Activated CD8-positive, alpha-beta T cell treated with anti-CD3 and anti-CD28 coated beads for 36 hours (primary cell): ENCODE data around the gene LMAN1L. TPM values are rescaled to one million over a fixed set of nuclear protein-coding genes. Genes with fewer than 3 reads are reported as not detected.
"Not testable (repeated sequence)": the region's sequence is repeated elsewhere in the genome, so short reads cannot be mapped to it uniquely, and the experiment has no call there.

Experiments
- ATAC-seq: fragments of 200-7000 bp; cut with Tn5 transposase; one replicate; pipeline ENCODE4 v1.10.0; 2021; ENCODE audit warnings: mild to moderate bottlenecking, moderate library complexity
- CTCF ChIA-PET: fragments of 350-600 bp; sonication (Branson Sonifier 250); formaldehyde crosslinking; loops from one replicate; lab custom pipeline; 2021; ENCODE audit warnings: antibody characterized with exemption; lab: Charles Lee
- POLR2A ChIA-PET: fragments of 350-600 bp; sonication (Branson Sonifier 250); formaldehyde crosslinking; loops from one replicate; lab custom pipeline; 2021; ENCODE audit warnings: antibody characterized with exemption; lab: Charles Lee
- DNase-seq: peaks from one replicate; pipeline ENCODE4 v3.0.0-alpha.2; 2020
- H3K27ac Mint-ChIP-seq: one replicate; pipeline ENCODE4 v1.8.0; 2021; ENCODE audit warnings: mild to moderate bottlenecking, mixed read lengths
- H3K27me3 Mint-ChIP-seq: one replicate; pipeline ENCODE4 v1.8.0; 2021; ENCODE audit warnings: mixed read lengths
- H3K36me3 Mint-ChIP-seq: one replicate; pipeline ENCODE4 v1.8.0; 2021; ENCODE audit warnings: low read depth, mixed read lengths
- H3K4me1 Mint-ChIP-seq: one replicate; pipeline ENCODE4 v1.8.0; 2021; ENCODE audit warnings: low read depth, mixed read lengths
- H3K4me3 Mint-ChIP-seq: one replicate; pipeline ENCODE4 v1.8.0; 2021; ENCODE audit warnings: mild to moderate bottlenecking, moderate library complexity, mixed read lengths
- H3K9me3 Mint-ChIP-seq: one replicate; pipeline ENCODE4 v1.8.0; 2021; ENCODE audit warnings: mixed read lengths
- CTCF ChIP-seq: fragments of 200-600 bp; IDR thresholded peaks from one replicate; pipeline ENCODE4 v1.8.0; 2022; ENCODE audit warnings: antibody characterized with exemption, mild to moderate bottlenecking
- intact Hi-C: fragments of 100-400 bp; cut with micrococcal nuclease; formaldehyde crosslinking; loops from one replicate; pipeline ENCODE4 v1.10.0; 2022
- total RNA-seq, 2 experiments: library from RNA; stranded (reverse); gene quantifications; one replicate each; pipeline ENCODE4 v1.2.3, GENCODE V29; 2021

LMAN1L gene
- total RNA-seq, 2 experiments from 2014 or later, result 0.11 TPM; not detected in 1

- peak overlapping the region; percentile 98 for H3K27ac Mint-ChIP-seq
- no peak for TF ChIP-seq CTCF
- H3K4me1 Mint-ChIP-seq, result peaks cover 40% of the 10 kb centered on the region
- no peaks in the 10 kb centered on the region for H3K27me3 Mint-ChIP-seq
- intact Hi-C loops, result loop anchor here (5.0 kb wide), 3 partner anchors 58 to 382 kb away; partner anchors contain the start of gene ULK3
- peaks cover 65% of the 10 kb centered on the region for H3K36me3 Mint-ChIP-seq
- CTCF ChIA-PET, result interaction anchor here (0.6 to 30.3 kb wide), 13 partner anchors 4 to 167 kb away, joined by 3 to 1327 read pairs (median 5); partner anchors contain the start of genes CSK and ULK3
- no peaks in the 10 kb centered on the region for H3K9me3 Mint-ChIP-seq
- POLR2A ChIA-PET, result interaction anchor here (0.7 to 21.2 kb wide), 10 partner anchors 6 to 244 kb away, joined by 3 to 410 read pairs (median 4); partner anchors contain the start of genes ARID3B and CSK
- peak; percentile 49 for DNase-seq
- peak overlapping the region; percentile 98 for H3K4me3 Mint-ChIP-seq
- no peak for ATAC-seq
Observed at GRCh38 chr15:74784426-74785193, 28.0 kb upstream of the LMAN1L start.

GRCh38 chr15:74785194-74786032 is 27.2 kb upstream of the LMAN1L start:
- POLR2A ChIA-PET, result interaction anchor here (1.1 to 21.2 kb wide), 5 partner anchors 5 to 85 kb away, joined by 3 to 410 read pairs (median 9); partner anchors contain the start of gene CSK
- no peak for TF ChIP-seq CTCF
- Mint-ChIP-seq H3K27ac (peak overlapping the region; percentile 98), H3K4me3 (peak overlapping the region; percentile 98), H3K9me3 (no peaks in the 10 kb centered on the region), H3K36me3 (peaks cover 68% of the 10 kb centered on the region), H3K4me1 (peaks cover 38% of the 10 kb centered on the region), H3K27me3 (no peaks in the 10 kb centered on the region)
- CTCF ChIA-PET, result interaction anchor here (0.6 to 30.3 kb wide), 11 partner anchors 3 to 166 kb away, joined by 3 to 1327 read pairs (median 7); partner anchors contain the start of gene CSK
- intact Hi-C loops, result loop anchor here (5.0 kb wide), 1 partner anchor 383 kb away; no protein-coding TSS in a partner anchor
- DNase-seq (peak; percentile 76), ATAC-seq (peak; percentile 6)

DNA sequence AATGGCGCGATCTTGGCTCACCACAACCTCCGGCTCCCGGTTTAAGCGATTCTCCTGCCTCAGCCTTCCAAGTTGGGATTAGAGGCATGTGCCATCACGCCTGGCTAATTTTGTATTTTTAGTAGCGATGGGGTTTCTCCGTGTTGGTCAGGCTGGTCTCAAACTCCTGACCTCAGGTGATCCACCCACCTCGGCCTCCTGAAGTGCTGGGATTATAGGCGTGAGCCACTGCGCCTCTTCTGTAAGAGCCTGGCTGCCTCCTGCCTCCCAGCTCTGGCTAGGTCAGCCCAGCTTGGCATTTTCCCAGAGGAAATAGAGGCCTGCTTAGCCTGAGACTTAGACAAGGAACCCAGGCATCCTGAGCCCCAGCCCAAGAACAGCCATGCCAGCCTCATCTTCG is 26.6 kb upstream of the LMAN1L start:
- peaks cover 67% of the 10 kb centered on the region for H3K36me3 Mint-ChIP-seq
- POLR2A ChIA-PET, result interaction anchor here (3.2 to 21.2 kb wide), 3 partner anchors 5 to 14 kb away, joined by 20 to 410 read pairs (median 410); partner anchors contain the start of gene CSK
- intact Hi-C loops, result loop anchor here (5.0 kb wide), 1 partner anchor 384 kb away; no protein-coding TSS in a partner anchor
- H3K27me3 Mint-ChIP-seq, H3K9me3 Mint-ChIP-seq, DNase-seq, ATAC-seq: not testable (repeated sequence)
- H3K27ac Mint-ChIP-seq, result peak overlapping the region; percentile 98
- H3K4me1 Mint-ChIP-seq, result peaks cover 39% of the 10 kb centered on the region
- CTCF ChIA-PET, result interaction anchor here (0.8 to 30.3 kb wide), 5 partner anchors 2 to 166 kb away, joined by 3 to 1327 read pairs (median 13); partner anchors contain the start of gene CSK
- peak overlapping the region; percentile 98 for H3K4me3 Mint-ChIP-seq

DNA sequence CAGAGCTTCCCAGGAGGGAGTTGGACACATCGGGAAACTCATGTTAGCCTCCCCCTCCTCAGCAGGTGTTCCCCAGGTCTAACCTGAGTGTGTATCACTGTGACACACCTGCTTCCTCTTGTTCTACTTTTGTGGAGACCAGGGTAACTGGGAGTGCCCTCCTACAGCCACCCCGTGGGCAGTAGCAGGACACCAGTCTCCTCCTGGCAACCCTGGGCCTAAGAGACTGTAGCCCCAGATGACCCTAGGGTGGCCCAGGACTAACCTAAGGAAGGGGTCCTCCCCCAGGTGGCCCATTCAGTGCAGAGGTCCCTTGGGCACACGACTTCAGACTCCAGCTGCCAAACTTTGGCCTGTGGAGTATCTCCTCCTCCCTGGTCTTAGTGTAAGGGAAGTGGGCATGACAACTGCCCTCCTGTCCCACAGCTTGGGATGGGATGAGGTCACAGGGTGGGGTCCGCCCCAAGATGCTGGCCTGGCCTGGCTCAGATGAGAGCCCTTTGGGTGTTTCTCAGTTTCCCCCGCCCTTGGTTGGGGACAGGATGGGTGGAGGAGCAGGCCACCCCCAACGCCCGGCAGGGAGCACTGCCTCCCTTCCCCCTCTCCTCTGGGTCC is 26.0 kb upstream of the LMAN1L start:
- ATAC-seq, result no peak
- peaks cover 45% of the 10 kb centered on the region for H3K4me1 Mint-ChIP-seq

More for the DNA sequence above, 26.0 kb upstream of the LMAN1L start:
- no peak for DNase-seq
- Mint-ChIP-seq H3K27ac (peak overlapping the region; percentile 98), H3K36me3 (peaks cover 72% of the 10 kb centered on the region), H3K4me3 (peak overlapping the region; percentile 98), H3K27me3 (no peaks in the 10 kb centered on the region), H3K9me3 (no peaks in the 10 kb centered on the region)
- intact Hi-C loops, result loop anchor here (5.0 kb wide), 1 partner anchor 384 kb away; no protein-coding TSS in a partner anchor
- TF ChIP-seq CTCF, result no peak
- POLR2A ChIA-PET, result interaction anchor here (0.6 to 21.2 kb wide), 12 partner anchors 4 to 169 kb away, joined by 3 to 410 read pairs (median 6); partner anchors contain the start of genes COX5A and CSK
- CTCF ChIA-PET, result interaction anchor here (0.7 to 30.3 kb wide), 12 partner anchors 2 to 408 kb away, joined by 3 to 1327 read pairs (median 6); partner anchors contain the start of gene CSK
